H1 (cell line): ENCODE results near the gene TRAP1. TPM values are rescaled to one million over a fixed set of nuclear protein-coding genes. Genes with fewer than 3 reads are reported as not detected.

ENCODE experiments used
- CTCF ChIA-PET: fragments of 300-600 bp; sonication (Branson Sonifier 250); formaldehyde crosslinking; loops from one replicate; lab custom pipeline; 2021; ENCODE audit not compliant: partially characterized antibody; lab: Charles Lee
- POLR2A ChIA-PET: fragments of 300-600 bp; sonication (Branson Sonifier 250); formaldehyde crosslinking; loops from one replicate; lab custom pipeline; 2021; ENCODE audit warnings: inconsistent platforms; ENCODE audit not compliant: partially characterized antibody; lab: Charles Lee
- DNase-seq, 2 experiments: peaks; one replicate each; pipeline versions ENCODE4 v3.0.0 to v3.0.0-alpha.2; 2010 to 2022; ENCODE audit warnings: low spot score in 2 of 2, low read depth in 1 of 2, mixed read lengths in 1 of 2
- FAIRE-seq: peaks from 2 replicates; lab custom pipeline; 2011; peaks lifted over from hg19 to GRCh38; lab: Jason Lieb, UNC
- H2AFZ ChIP-seq: 2 replicates; pipeline ENCODE4 v1.8.1; 2012; ENCODE audit warnings: low read length, inconsistent platforms
- H2AK5ac ChIP-seq: 2 replicates; pipeline ENCODE4 v1.6.1; 2013; ENCODE audit warnings: low read depth, low read length
- H2BK120ac ChIP-seq: replicated peaks from 2 replicates; pipeline ENCODE3; 2013; ENCODE audit warnings: low read depth, low read length, inconsistent platforms
- H2BK12ac ChIP-seq: 2 replicates; pipeline ENCODE4 v1.6.1; 2013; ENCODE audit warnings: low read depth, low read length
- H2BK15ac ChIP-seq: 2 replicates; pipeline ENCODE4 v1.6.1; 2013; ENCODE audit warnings: low read length
- H2BK20ac ChIP-seq: 2 replicates; pipeline ENCODE4 v1.6.1; 2013; ENCODE audit warnings: low read length
- H2BK5ac ChIP-seq: 2 replicates; pipeline ENCODE4 v1.6.1; 2013; ENCODE audit warnings: low read depth, low read length
- H3K14ac ChIP-seq: 2 replicates; pipeline ENCODE4 v1.6.1; 2013; ENCODE audit warnings: inconsistent platforms; ENCODE audit not compliant: insufficient read length
- H3K18ac ChIP-seq: 2 replicates; pipeline ENCODE4 v1.6.1; 2013; ENCODE audit warnings: low read length; ENCODE audit errors: extremely low read depth
- H3K23ac ChIP-seq: 2 replicates; pipeline ENCODE4 v1.6.1; 2013; ENCODE audit warnings: inconsistent platforms; ENCODE audit not compliant: insufficient read length
- H3K23me2 ChIP-seq: 2 replicates; pipeline ENCODE4 v1.6.1; 2013; ENCODE audit warnings: low read depth, low read length
- H3K27ac ChIP-seq: 2 replicates; pipeline ENCODE4 v1.6.1; 2011; ENCODE audit warnings: low read depth, low read length, inconsistent platforms
- H3K27me3 ChIP-seq, 4 experiments: replicated peaks in 1 of 4; 1 replicate in 1 of 4; 2 replicates in 3 of 4; pipeline versions ENCODE4 v1.6.1 to v1.8.1; 2011 to 2013; ENCODE audit warnings: low read length in 3 of 4, mild to moderate bottlenecking in 3 of 4, inconsistent platforms in 2 of 4, mixed read lengths in 2 of 4, moderate library complexity in 1 of 4; ENCODE audit not compliant: control insufficient read depth in 3 of 4, insufficient read depth in 3 of 4; ENCODE audit errors: extremely low read depth in 1 of 4
- H3K36me3 ChIP-seq, 4 experiments: 2 replicates each; pipeline versions ENCODE4 v1.6.1 to v1.8.1; 2011 to 2013; ENCODE audit warnings: mild to moderate bottlenecking in 4 of 4, low read length in 3 of 4, moderate library complexity in 2 of 4, control low read depth in 1 of 4, inconsistent platforms in 1 of 4; ENCODE audit not compliant: insufficient read depth in 4 of 4, control insufficient read depth in 2 of 4
- H3K4ac ChIP-seq: replicated peaks from 2 replicates; pipeline ENCODE3; 2013; ENCODE audit warnings: low read length, low read depth, mixed read lengths, inconsistent platforms; ENCODE audit not compliant: insufficient read length
- H3K4me1 ChIP-seq, 4 experiments: replicated peaks in 1 of 4; 1 replicate in 1 of 4; 2 replicates in 3 of 4; pipeline versions ENCODE4 v1.6.1 to v1.8.1; 2011 to 2013; ENCODE audit warnings: low read length in 3 of 4, inconsistent platforms in 2 of 4, mixed read lengths in 1 of 4; ENCODE audit not compliant: insufficient read depth in 4 of 4, control insufficient read depth in 3 of 4
- H3K4me2 ChIP-seq, 2 experiments: 2 replicates each; pipeline versions ENCODE4 v1.6.1 to v1.8.1; 2011 to 2013; ENCODE audit warnings: low read depth in 2 of 2, low read length in 2 of 2, control low read depth in 1 of 2, inconsistent platforms in 1 of 2, mild to moderate bottlenecking in 1 of 2; ENCODE audit not compliant: insufficient read depth in 1 of 2
- H3K4me3 ChIP-seq, 4 experiments: fragments of 200-600, 300-600 bp in 1 of 4; sonication (generic), shearing (Covaris generic), sonication (Bioruptor Twin) in 1 of 4; 2 replicates each; pipeline versions ENCODE4 v1.5.1 to v1.8.1; 2011 to 2016; ENCODE audit warnings: low read length in 4 of 4, low read depth in 3 of 4, control low read depth in 2 of 4, inconsistent platforms in 2 of 4, mild to moderate bottlenecking in 2 of 4, mixed read lengths in 1 of 4, moderate library complexity in 1 of 4; ENCODE audit not compliant: insufficient read depth in 2 of 4; ENCODE audit errors: extremely low read depth in 1 of 4
- H3K56ac ChIP-seq: replicated peaks from 2 replicates; pipeline ENCODE3; 2013; ENCODE audit warnings: low read depth, mild to moderate bottlenecking, mixed read lengths, low read length, inconsistent platforms; ENCODE audit not compliant: insufficient read length
- H3K79me1 ChIP-seq: 2 replicates; pipeline ENCODE4 v1.6.1; 2013; ENCODE audit warnings: low read depth, low read length, control low read depth
- H3K79me2 ChIP-seq, 2 experiments: 2 replicates each; pipeline versions ENCODE4 v1.6.1 to v1.8.1; 2012 to 2013; ENCODE audit warnings: low read length in 2 of 2, mild to moderate bottlenecking in 2 of 2, inconsistent platforms in 1 of 2; ENCODE audit not compliant: insufficient read depth in 2 of 2, control insufficient read depth in 1 of 2
- H3K9ac ChIP-seq, 4 experiments: replicated peaks in 1 of 4; 1 replicate in 1 of 4; 2 replicates in 3 of 4; pipeline versions ENCODE4 v1.6.1 to v1.8.1; 2011 to 2013; ENCODE audit warnings: low read depth in 3 of 4, low read length in 3 of 4, control low read depth in 2 of 4, mild to moderate bottlenecking in 2 of 4, moderate library complexity in 2 of 4, inconsistent platforms in 1 of 4; ENCODE audit errors: extremely low read depth in 1 of 4
- H3K9me3 ChIP-seq, 2 experiments: 2 replicates each; pipeline versions ENCODE4 v1.6.1 to v1.8.1; 2012 to 2013; ENCODE audit warnings: mild to moderate bottlenecking in 2 of 2, moderate library complexity in 2 of 2, control low read depth in 1 of 2, inconsistent platforms in 1 of 2, low read depth in 1 of 2, low read length in 1 of 2, mixed read lengths in 1 of 2; ENCODE audit not compliant: insufficient read depth in 2 of 2
- H4K20me1 ChIP-seq, 2 experiments: replicated peaks in 1 of 2; 2 replicates each; pipeline versions ENCODE3 to v1.8.1; 2011 to 2013; ENCODE audit warnings: inconsistent platforms in 2 of 2, low read length in 2 of 2, mild to moderate bottlenecking in 1 of 2; ENCODE audit not compliant: insufficient read depth in 2 of 2, control insufficient read depth in 1 of 2
- H4K5ac ChIP-seq: 2 replicates; pipeline ENCODE4 v1.6.1; 2013; ENCODE audit warnings: low read length, low read depth, mixed read lengths, inconsistent platforms; ENCODE audit not compliant: insufficient read length
- H4K8ac ChIP-seq: 2 replicates; pipeline ENCODE4 v1.8.0; 2013; ENCODE audit warnings: mild to moderate bottlenecking, moderate library complexity, low read length, inconsistent platforms; ENCODE audit not compliant: insufficient read depth; ENCODE audit errors: extremely low read depth
- H4K91ac ChIP-seq: replicated peaks from 2 replicates; pipeline ENCODE3; 2013; ENCODE audit warnings: low read length, mixed read lengths, inconsistent platforms; ENCODE audit not compliant: insufficient read length
- BACH1 ChIP-seq: IDR thresholded peaks from 2 replicates; pipeline ENCODE4 v1.6.1; 2012; ENCODE audit warnings: low read length, improper control_type of control experiment
- BRCA1 ChIP-seq: IDR thresholded peaks from 2 replicates; pipeline ENCODE4 v1.6.1; 2012; ENCODE audit warnings: low read depth, low read length, improper control_type of control experiment
- CREB1 ChIP-seq: IDR thresholded peaks from 2 replicates; pipeline ENCODE4 v1.6.1; 2012; ENCODE audit warnings: inconsistent platforms
- KDM5A ChIP-seq: fragments of 200-600 bp; IDR thresholded peaks from 2 replicates; pipeline ENCODE4 v1.7.1; 2012; ENCODE audit warnings: mild to moderate bottlenecking, low read length, inconsistent platforms, mixed read lengths
- NANOG ChIP-seq: IDR thresholded peaks from 2 replicates; pipeline ENCODE4 v1.6.1; 2011; ENCODE audit warnings: low read length, low read depth, mild to moderate bottlenecking, inconsistent platforms; ENCODE audit not compliant: insufficient read depth, poor library complexity, severe bottlenecking
- SIN3A ChIP-seq, 2 experiments: IDR thresholded peaks in 1 of 2; conservative IDR thresholded peaks in 1 of 2; 2 replicates each; pipeline ENCODE4 v1.6.1; 2011 to 2012; ENCODE audit warnings: low read length in 2 of 2, improper control_type of control experiment in 1 of 2, low read depth in 1 of 2, mild to moderate bottlenecking in 1 of 2
- SIRT6 ChIP-seq: IDR thresholded peaks from one replicate; pipeline ENCODE4 v1.7.1; 2012; ENCODE audit warnings: low read length, inconsistent platforms
- TAF1 ChIP-seq: IDR thresholded peaks from 2 replicates; pipeline ENCODE4 v1.6.1; 2011; ENCODE audit warnings: mild to moderate bottlenecking, low read depth, low read length
- ZNF274 ChIP-seq: IDR thresholded peaks from 2 replicates; pipeline ENCODE4 v1.7.0; 2012; ENCODE audit warnings: low read length, borderline replicate concordance; ENCODE audit errors: extremely low read depth
- WGBS, 2 experiments: shearing (Covaris generic) in 1 of 2; methylation state at CpG; one replicate each; pipeline versions ENCODE4 v1.1.6 to v1.1.7; 2013 to 2015; ENCODE audit warnings: low lambda C conversion rate in 2 of 2, mixed read lengths in 2 of 2, inconsistent platforms in 1 of 2, low coverage in 1 of 2, missing lambda C conversion rate in 1 of 2; ENCODE audit not compliant: insufficient replicate concordance in 2 of 2, insufficient coverage in 1 of 2, insufficient read length in 1 of 2; ENCODE audit errors: extremely low coverage in 1 of 2, missing lambda C conversion rate in 1 of 2; 5-methylcytosine and 5-hydroxymethylcytosine counted together
- polyA plus RNA-seq, 7 experiments: library from polyadenylated mRNA; depleted of rRNA in 3 of 7; stranded (reverse) in 5 of 7; unstranded in 2 of 7; fragments of >200 nt in 5 of 7; fragments of 200-250 nt in 2 of 7; gene quantifications; 1 replicate in 5 of 7; 2 replicates in 1 of 7; 4 replicates in 1 of 7; pipeline versions ENCODE4 v1.2.1 to v1.2.3, GENCODE V29; 2011 to 2013; ENCODE audit warnings: missing spikeins in 2 of 7, mixed read lengths in 2 of 7
- total RNA-seq: library from RNA; stranded (reverse); fragmentation: NEBNext Ultra II Directional; extraction: Animal tissue kit (Norgen Biotek cat#: 25700); gene quantifications from 2 replicates; pipeline ENCODE4 v1.2.1, GENCODE V29; 2021
- TF ChIP-seq, protein P1 (sequence below): IDR thresholded peaks from 2 replicates; pipeline ENCODE4 v1.6.1; 2012; ENCODE audit warnings: inconsistent platforms

Gene TRAP1
- total and polyA plus RNA-seq, 2 of the 8 experiments (the other 6 are each of a cell fraction or from before 2014, with no cell fraction given) = 215 to 283 TPM

DNA sequence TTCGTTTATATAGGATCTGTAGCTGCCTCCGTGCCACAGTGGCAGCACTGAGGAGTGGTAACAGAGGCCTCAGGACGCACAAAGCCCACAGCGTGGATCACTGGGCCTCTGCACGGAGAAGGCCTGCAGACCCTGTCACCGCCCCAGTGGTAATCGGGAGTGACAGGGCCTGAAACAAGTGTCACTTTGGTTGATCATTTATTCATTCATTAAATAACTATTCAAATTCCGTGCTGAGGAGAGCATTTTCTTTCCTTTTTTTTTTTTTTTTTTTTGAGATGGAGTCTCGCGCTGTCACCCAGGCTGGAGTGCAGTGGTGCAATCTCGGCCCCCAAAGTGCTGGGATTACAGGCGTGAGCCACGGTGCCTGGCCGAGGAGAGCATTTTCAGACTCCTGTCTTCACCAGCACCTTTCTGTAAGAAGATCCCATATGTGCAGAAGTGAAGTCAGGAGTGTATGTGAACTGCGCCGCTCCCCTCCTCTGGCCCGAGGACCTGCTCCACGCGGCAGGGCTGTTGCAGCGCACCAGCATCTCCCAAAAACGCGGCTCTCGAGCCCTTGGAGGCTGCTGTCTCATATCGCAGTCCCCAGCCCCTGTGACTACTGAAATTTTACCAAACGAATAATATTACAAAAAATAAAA lies 44.9 kb upstream of the TRAP1 start:
- WGBS, 2 experiments = 97% methylated on average over 21 of the region's 25 CpGs; no CpG with 5 or more reads in 1 of the 2 experiments
- POLR2A ChIA-PET = no interaction called here
- no peak overlapping the region for H2AFZ ChIP-seq
- no peak overlapping the region for H3K14ac ChIP-seq
- no peak overlapping the region for H3K27ac ChIP-seq
- H3K56ac ChIP-seq = no peak overlapping the region
- H3K4me1 ChIP-seq = no peaks in the 10 kb centered on the region
- no peak overlapping the region for H2BK120ac ChIP-seq
- no peak overlapping the region for H3K4me2 ChIP-seq
- no peak overlapping the region for H2BK20ac ChIP-seq
- no peak overlapping the region for H3K9ac ChIP-seq
- no peak overlapping the region for H3K18ac ChIP-seq
- peaks cover 12 to 43% (median 27%) of the 10 kb centered on the region in 4 experiments; a peak in 7 of 8 replicates for H3K36me3 ChIP-seq
- no peak overlapping the region for H4K91ac ChIP-seq
- no peak overlapping the region for H3K4ac ChIP-seq
- no peak overlapping the region for H4K8ac ChIP-seq
- peaks cover 3 to 4% of the 10 kb centered on the region in 2 experiments for H4K20me1 ChIP-seq
- H3K4me3 ChIP-seq = no peak overlapping the region
- FAIRE-seq (no peak), DNase-seq (no peak)
- no peak overlapping the region for H2AK5ac ChIP-seq
- TF ChIP-seq BRCA1 (no peak), SIRT6 (no peak), NANOG (no peak), CREB1 (no peak), KDM5A (no peak), BACH1 (no peak), TAF1 (no peak), ZNF274 (no peak), SIN3A (conservative IDR thresholded peaks at IDR 0.05 in 1 of 2, IDR thresholded peaks at IDR 0.05 in 1 of 2; ENCODE audit: low read depth in 1 of 2, low read length in 2 of 2) (no peak)
- TF ChIP-seq, protein P1, sequence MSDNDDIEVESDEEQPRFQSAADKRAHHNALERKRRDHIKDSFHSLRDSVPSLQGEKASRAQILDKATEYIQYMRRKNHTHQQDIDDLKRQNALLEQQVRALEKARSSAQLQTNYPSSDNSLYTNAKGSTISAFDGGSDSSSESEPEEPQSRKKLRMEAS = no peak
- H3K23ac ChIP-seq = no peak overlapping the region
- H2BK5ac ChIP-seq = no peak overlapping the region
- H2BK15ac ChIP-seq = no peak overlapping the region
- no peaks in the 10 kb centered on the region for H3K23me2 ChIP-seq
- no peaks in the 10 kb centered on the region for H3K27me3 ChIP-seq
- H2BK12ac ChIP-seq = no peak overlapping the region
- H3K79me1 ChIP-seq = no peaks in the 10 kb centered on the region
- H4K5ac ChIP-seq = no peak overlapping the region
- H3K9me3 ChIP-seq = no peaks in the 10 kb centered on the region
- H3K79me2 ChIP-seq = no peaks in the 10 kb centered on the region; a peak in 1 of 4 replicates
- CTCF ChIA-PET = interaction anchor here (0.6 kb wide), 1 partner anchor 201 kb away, joined by 3 read pairs; no protein-coding TSS in a partner anchor
